Suppressor macrophage treated with lipopolysaccharide for 4 hours (primary cell): Measurements from ENCODE around the gene SPDYE6.
"Not testable (repeated sequence)": the region's sequence is repeated elsewhere in the genome, so short reads cannot be mapped to it uniquely, and the experiment has no call there.

ENCODE experiments used
- DNase-seq: peaks from one replicate; pipeline ENCODE4 v3.0.0-alpha.2; 2020

SPDYE6 gene

GRCh38 chr7:102363549-102364393 lies 7.5 kb upstream of the SPDYE6 start:
- DNase-seq: peak; percentile 97

GRCh38 chr7:102346983-102347382 lies 9.3 kb downstream of the SPDYE6 start:
- DNase-seq: not testable (repeated sequence)

GRCh38 chr7:102340599-102341368 lies 15.5 kb downstream of the SPDYE6 start:
- DNase-seq: not testable (repeated sequence)

- DNase-seq: not testable (repeated sequence)
Observed at GRCh38 chr7:102337420-102337819, 18.8 kb downstream of the SPDYE6 start.

GRCh38 chr7:102337002-102337401 lies 19.2 kb downstream of the SPDYE6 start:
- DNase-seq: not testable (repeated sequence)

- not testable (repeated sequence) for DNase-seq
Observed at GRCh38 chr7:102335574-102335973, 20.7 kb downstream of the SPDYE6 start.

GRCh38 chr7:102330666-102331460 lies 25.4 kb downstream of the SPDYE6 start:
- not testable (repeated sequence) for DNase-seq

GRCh38 chr7:102329366-102329765 lies 26.9 kb downstream of the SPDYE6 start:
- DNase-seq: not testable (repeated sequence)

- DNase-seq: not testable (repeated sequence)
Observed at GRCh38 chr7:102328863-102329262, 27.4 kb downstream of the SPDYE6 start.

GRCh38 chr7:102327183-102327582 lies 29.1 kb downstream of the SPDYE6 start:
- not testable (repeated sequence) for DNase-seq

- no peak for DNase-seq
Observed at GRCh38 chr7:102326157-102326889, 29.9 kb downstream of the SPDYE6 start.

- DNase-seq: not testable (repeated sequence)
Observed at GRCh38 chr7:102325106-102325505, 31.1 kb downstream of the SPDYE6 start.

GRCh38 chr7:102323914-102324195 lies 32.4 kb downstream of the SPDYE6 start:
- DNase-seq: no peak

- no peak for DNase-seq
Observed at GRCh38 chr7:102322202-102322715, 34.0 kb downstream of the SPDYE6 start.

- DNase-seq: peak; percentile 17
Observed at GRCh38 chr7:102321351-102322201, 34.7 kb downstream of the SPDYE6 start.

GRCh38 chr7:102320601-102321350 lies 35.5 kb downstream of the SPDYE6 start:
- DNase-seq: no peak

GRCh38 chr7:102320181-102320580 lies 36.1 kb downstream of the SPDYE6 start:
- DNase-seq: no peak

GRCh38 chr7:102319671-102320070 lies 36.6 kb downstream of the SPDYE6 start:
- DNase-seq: no peak

- no peak for DNase-seq
Observed at GRCh38 chr7:102318482-102318971, 37.7 kb downstream of the SPDYE6 start.
